Amygdala (tissue), 56 donors: ENCODE data around the gene NNMT.

Experiments used
- DNase-seq, 56 donors: peaks; one replicate each; lab custom pipeline; 2025; lab: John Stamatoyannopoulos, UW

The NNMT gene

DNA sequence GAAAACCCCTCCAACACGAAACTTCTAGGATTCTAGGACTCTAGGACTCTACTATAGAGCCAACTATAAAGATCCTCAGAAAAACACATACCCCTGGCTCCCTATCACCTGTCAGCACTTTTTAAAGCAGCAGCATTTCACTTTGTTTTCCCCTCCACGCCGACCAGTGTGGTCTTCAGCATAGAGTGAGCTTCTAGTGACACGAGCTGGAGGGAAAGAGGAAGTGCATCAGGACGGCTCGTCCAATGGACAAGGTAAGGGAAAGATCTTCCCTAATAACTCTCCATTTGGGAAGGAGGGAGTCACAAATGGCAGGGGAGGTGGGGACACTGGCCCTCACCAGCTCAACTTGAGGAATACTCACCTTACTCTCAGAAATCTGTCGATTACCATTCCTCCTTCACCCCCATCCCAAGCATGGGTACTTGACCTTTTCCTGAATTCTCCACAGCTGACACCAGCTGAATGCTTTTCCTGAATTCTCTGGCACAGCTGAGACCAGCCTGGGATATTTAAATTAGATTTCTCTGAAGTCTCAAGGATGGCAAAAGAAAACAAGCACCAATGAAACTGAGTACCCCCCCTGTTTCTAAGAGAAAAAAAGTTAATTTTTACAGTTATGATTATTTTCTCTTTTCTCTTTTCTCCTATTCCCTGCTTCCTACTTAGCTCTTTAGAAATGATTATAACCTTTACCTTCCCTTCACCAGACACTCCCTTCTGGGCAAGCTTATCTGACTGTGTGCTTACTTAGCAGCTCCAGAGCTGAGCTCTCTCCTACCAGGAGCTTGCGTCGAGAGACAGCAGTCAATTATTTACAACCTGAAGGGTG lies 33.3 kb upstream of the NNMT start:
- DNase-seq = peak in 25 of 56 donors; percentile 7 to 66 (median 26)

DNA sequence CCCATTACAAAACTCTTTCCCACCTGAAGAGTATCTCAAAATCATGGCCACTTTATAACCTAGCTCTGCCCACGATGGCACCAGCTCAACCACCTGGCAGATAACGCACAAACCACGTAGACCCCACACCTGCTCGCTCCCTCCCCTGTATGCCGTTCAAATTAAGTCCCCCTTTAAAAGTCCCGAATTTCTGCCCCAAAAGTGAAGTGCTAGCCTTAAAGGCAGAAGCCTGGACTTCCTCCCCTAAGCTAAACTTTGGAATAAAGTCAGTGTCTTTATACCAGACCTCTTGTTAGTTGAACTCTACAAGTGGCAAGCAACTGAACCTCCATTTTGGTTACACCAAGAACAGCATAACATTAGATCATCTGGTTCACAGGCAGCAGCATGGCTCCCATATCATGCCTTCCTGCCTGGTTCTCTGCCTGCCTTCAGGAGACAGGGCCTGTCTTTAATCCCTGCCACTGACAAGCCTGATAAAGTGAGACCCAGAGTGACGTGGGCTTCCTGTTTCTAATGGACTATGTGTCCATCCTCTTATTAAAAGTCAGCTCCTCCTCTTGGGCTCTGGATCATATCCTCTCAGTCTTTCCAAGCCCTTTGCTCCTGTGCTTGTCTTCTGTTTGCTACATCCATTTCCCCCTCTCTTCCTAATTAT lies 32.6 kb upstream of the NNMT start:
- no peak for DNase-seq

DNA sequence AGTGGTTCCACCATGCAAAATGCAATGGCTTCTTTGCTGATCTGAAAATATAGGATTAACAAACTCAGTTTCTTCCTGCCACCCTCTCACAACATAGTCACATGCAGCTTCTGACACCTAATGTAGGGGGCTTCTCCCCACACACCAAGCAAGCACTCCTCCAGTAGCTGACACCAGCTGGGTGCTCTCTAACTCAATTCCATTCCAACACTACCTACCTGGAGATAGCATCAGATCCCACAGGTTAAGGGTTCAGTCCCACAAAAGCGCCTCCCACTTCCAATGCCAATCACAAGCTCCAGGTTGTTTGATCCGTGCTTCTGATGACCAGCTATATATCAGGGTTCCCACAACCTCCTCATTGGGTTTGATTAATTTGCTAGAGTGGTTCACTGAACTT lies 31.8 kb upstream of the NNMT start:
- DNase-seq = no peak

DNA sequence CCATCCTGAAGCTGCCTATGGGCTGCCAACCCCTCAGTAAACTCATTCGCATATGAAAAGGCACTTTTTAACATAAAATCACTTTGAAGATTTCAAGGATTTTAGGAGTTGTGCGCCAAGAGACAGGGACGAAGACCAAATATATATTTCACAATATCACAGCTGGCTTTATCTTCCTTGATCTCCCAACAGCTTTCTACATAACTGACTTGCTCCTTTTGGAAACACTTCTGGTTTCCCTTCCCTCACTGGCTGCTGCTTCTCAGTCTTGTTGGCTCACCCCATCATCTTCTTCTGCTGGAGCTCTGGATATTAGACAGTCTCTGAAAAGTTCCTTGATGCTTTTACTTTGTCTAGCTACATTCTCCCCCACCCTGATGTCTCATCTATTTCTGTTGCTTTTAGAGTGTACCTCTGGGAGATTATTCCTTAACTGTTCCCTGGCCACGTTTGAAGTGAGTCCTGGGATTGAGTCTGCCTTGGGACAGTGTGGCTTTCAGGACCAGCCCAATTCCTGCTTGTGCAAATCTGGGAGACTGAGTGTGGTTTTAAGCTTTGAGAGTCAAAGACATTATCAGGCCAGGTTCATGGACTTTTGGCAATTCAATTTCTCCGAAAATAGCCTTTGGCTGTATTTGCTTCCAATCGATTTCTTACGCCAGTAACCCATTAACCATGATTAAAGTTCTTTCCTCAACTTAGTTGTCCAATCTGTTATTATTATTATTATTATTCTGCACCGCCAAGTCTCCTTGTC lies 30.9 kb upstream of the NNMT start:
- no peak for DNase-seq

- no peak for DNase-seq
Measured at GRCh38 chr11:114269498-114269897, 26.7 kb upstream of the NNMT start.

DNA sequence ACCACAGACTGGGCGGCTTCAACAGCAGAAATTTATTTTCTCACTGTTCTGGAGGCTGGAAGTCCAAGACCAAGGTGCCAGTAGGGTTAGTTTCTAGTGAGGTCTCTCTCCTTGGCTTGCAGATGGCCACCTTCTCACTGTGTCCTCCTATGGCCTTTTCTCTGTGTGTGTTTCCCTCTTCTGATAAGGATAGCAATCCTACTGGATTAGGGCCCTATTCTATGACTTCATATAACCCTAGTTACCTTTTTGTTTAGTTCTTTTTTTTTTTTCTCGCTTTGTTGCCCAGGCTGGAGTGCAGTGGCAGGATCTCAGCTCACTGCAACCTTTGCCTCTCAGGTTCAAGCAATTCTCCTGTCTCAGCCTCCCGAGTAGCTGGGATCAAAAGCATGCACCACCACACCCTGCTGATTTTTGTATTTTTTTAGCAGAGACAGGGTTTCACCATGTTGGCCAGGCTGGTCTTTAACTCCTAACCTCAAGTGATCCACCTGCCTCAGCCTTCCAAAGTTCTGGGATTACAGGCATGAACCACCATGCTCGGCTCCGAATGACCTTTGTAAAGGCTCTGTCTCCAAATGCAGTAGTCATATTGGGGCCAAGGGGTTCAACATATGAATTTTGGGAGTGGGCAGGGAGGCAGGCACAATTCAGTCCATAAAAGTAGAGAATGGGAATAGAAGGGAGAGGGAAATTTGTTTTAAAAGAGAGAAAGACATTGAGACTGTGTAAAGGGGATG lies 25.5 kb upstream of the NNMT start:
- no peak for DNase-seq

GRCh38 chr11:114271316-114271715 lies 24.9 kb upstream of the NNMT start:
- DNase-seq = no peak

DNA sequence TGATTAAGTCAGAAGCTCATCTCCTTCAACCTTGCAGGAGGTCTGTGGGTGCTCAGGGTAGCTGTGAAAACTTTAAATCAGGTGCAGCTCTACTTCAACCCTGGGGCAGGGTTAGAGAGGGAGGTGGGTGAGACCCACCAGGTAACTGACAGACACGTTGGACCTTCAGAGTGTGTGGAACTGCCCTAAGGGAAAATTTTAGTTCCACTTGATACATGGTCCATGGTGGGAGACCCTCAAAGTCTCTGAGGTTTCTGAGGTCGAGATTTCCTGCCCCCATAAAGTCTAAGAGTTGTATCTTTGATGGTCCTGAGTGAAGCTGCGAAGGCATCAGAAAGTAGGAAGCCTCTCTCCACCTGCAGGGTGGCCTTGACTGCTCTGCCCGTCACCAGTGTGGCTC lies 23.9 kb upstream of the NNMT start:
- no peak for DNase-seq

DNA sequence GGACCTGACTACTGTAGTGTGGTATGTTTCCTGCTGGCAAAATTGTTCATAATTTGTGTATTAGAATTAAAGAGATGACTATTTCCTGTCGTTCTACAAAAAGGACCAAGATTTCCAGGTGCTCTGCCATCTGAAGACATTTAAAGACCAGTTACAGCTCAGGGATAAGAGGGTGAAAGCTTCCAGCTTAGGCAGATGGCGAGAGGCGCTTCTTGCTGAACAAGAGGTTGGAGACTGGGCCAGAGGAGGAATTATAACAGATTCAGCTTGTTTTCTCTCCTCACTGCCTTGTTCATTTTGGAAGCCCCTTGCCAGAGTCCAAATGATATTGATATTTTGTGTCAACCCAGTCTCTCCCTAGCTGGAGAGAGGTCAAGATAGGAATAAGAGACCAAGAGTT lies 23.1 kb upstream of the NNMT start:
- DNase-seq = no peak

- DNase-seq = no peak
Measured at GRCh38 chr11:114273890-114274635, 22.1 kb upstream of the NNMT start.

DNA sequence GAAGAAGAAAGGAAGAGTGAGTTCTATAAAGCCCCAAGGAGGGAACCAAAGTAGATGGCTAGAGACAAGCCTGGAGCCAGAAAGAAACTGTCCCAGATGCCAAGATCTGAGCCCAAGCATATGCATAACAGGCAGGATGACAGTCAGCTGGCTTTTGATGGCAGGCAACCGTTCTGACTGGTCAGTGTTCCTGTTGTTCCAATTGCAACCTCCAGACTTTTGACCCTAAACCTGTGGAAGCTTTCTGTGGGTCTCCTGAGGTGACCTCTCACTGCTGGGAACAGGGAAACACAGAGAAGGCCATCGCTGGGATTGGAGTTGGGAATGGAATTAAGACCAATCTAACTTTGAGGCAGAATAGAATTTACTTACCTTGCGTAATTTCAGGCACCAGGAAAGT lies 21.6 kb upstream of the NNMT start:
- DNase-seq = no peak

DNA sequence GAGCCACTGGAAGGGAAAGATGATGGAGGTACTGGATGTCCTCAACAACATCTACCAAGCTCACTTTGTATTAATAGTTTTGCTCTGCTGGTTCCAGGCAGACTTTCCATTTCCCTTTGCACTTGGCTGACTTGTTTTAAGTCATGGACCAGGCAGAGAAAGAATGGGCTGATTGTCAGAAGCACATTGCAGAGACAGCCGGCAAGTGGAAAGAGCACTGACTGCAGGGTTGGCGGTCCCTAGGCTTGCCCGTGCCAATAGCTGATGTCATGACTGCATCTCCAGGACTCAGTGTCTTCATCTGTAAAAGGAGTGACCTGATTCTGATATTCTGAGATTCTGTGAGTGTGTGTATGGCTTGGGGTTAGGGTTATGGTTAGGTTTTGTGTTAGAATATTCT lies 20.9 kb upstream of the NNMT start:
- DNase-seq = peak in 6 of 56 donors; percentile 18 to 35 (median 27)

DNA sequence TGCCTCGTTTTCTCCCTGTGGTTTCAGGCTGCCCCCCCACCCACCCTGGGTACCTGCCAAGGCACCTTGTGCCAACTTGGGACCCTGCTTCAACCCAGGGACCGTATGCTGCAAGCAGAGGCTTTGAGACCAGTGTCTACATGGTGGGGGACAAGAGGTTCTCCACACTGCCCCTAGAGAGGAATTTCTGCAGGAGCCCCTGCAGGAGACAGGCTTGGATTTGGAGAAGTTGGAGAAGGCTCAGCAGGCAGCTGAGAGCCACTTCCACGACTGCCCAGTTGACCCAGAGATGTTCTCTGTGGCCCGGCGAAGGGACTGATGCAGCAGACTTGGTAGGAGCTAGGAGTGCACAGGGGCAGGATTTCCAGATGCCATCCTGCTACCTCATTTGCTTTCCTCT lies 20.1 kb upstream of the NNMT start:
- DNase-seq = no peak

DNA sequence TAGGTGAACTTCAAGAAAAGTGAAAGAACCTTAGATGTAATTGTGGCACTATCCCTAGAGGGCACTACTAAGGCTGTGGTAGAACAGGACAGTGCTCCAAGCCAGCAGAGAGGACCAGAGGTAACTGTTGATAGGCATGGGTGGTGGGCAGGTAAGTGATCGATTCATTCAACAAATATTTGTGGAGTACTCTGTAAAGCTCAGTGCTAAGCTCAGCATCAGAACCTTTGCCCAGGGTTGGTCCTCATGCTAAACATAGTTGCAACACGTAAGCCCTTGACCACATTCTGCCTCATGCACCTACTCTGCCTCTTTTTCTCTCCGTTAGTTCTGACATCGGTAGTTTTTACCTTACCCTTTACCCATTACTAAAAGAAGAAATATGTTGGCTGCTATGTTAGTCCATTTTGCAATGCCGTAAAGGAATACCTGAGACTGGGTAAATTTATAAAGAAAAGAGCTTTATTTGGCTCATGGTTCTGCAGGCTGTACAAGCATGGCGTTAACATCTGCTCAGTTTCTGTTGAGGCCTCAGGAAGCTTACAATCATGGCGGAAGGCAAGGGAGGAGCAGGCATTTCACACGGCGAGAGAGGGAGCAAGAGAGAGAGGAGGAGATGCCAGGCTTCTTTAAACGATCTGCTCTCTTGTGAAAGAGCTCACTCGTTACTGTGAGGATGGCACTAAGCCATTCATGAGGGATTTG lies 18.4 kb upstream of the NNMT start:
- DNase-seq = no peak

- DNase-seq = no peak
Measured at GRCh38 chr11:114278342-114279065, 17.7 kb upstream of the NNMT start.

DNA sequence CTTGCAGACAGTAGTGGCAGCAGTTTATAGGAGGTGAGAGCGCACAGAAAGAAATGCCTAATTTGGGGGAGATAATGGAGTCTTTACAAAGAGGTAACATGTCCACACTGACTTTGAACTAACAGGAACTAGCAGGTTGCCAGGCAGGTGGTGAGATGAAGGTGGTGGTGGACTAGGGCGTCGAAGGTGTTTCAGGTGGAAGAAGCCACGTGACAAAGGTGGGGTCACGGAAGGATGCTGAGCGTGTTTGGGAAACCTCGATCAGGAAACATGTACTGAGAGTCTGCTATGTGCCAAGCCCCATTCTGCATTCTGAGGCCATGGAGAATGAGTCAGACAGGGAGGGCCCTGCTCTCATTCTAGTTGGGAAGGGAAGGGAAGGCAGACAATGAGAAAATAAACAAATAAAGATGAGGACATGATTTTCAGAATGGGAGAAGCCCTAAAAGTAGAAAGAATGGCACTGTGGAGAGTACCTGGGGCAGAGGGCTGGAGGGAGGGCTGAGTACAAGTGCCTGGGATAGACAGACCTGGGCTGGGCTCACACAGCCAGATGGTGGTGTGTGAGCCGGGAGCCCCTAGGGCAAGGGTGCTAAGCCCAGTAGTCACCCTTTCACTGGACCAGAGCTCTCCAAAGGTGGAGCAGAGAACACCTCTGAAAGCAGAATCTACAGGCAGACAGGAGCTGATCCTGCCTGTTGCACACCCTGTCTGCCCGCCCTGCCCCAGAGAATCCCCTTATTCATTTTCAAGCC lies 16.2 kb upstream of the NNMT start:
- DNase-seq = no peak

DNA sequence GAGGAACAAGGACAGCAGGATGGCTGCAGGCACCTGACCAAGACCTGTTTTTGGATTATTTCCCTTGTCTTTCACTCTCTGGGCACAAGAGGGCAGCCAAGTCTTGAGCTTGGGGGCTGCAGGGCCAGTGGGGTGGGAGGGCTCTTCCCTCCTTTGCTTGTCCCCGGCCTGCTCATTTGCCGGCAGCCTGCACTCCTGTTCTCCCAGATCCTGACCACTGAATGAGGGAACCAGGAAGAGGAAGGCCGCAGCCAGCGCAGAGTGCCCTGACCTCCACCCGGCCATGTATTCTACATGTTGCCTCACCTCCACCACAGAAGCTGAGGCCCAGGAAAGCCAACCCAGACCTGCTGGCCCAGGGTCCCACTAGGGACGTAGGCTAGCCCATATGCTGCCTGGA lies 15.5 kb upstream of the NNMT start:
- no peak for DNase-seq

GRCh38 chr11:114281388-114281956 lies 14.7 kb upstream of the NNMT start:
- DNase-seq = no peak
